IPS DF 19.7 (cell line): ENCODE measurements around the gene FAM184B.
"Not testable (repeated sequence)": the region's sequence is repeated elsewhere in the genome, so short reads cannot be mapped to it uniquely, and the experiment has no call there.

Experiments
- DNase-seq: peaks from one replicate; pipeline ENCODE4 v3.0.0-alpha.2; 2013; ENCODE audit warnings: low read depth, low spot score

Gene FAM184B

DNA sequence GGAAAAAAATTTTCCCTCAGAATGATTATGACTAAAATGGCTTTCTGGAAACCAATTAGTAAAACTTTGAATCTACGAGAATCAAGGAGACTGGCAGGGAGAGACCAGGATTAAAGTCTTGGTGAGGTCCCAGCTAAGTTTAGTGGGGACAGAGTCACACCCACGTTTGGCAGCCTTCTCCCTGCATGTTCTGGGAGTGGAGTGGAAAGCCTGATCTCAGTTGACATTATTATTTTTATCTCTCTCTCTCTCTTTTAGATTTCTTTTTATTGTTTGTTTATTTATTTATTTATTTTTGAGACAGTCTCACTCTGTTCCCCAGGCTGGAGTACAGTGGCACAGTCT is 99.2 kb downstream of the FAM184B start:
- DNase-seq: no peak

DNA sequence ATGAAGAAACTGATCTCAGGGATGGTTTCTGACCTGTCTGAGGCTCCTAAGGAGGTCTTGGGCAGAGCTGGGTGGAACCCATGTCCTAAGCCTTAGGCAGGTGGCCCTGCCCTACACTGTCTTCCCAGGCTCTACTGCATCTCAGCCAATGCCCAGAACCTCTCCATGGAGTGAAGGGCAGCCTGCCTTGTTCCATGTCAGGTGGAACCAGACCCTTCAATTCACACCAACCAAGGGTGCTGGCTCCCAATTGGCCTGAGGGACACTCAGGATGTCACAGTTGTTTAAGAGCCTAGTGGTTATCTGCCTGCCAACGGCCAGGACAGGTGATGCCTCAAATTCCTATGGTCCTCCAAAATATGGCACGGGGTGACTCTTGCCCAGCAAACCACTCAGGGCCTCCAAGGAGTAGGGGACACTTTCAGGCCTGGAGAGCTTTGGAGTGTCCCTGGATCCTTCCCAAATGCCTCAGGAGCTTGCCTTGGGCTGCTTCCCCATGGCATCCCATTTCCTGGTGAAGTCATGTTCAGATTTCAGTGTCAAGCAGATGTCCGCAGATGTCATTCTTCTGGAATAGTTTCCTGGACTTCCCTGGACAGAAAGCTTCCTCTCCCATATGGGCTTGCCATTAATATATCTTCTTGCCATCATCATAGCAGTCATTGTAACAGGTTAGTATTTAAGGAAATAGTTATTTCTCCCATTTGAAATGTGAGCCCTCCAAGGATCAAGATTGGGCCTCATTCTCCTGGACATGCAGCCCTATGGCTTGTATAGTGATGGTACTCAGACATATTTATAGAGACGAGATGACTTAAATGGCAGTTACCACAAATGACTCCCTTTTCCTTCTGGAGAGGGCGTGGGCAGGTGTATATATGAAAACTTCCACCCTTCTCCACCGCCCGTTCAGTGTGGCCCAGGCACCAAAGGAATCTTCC is 99.9 kb downstream of the FAM184B start:
- DNase-seq: no peak

GRCh38 chr4:17680559-17681280 is 100.7 kb downstream of the FAM184B start:
- no peak for DNase-seq

DNA sequence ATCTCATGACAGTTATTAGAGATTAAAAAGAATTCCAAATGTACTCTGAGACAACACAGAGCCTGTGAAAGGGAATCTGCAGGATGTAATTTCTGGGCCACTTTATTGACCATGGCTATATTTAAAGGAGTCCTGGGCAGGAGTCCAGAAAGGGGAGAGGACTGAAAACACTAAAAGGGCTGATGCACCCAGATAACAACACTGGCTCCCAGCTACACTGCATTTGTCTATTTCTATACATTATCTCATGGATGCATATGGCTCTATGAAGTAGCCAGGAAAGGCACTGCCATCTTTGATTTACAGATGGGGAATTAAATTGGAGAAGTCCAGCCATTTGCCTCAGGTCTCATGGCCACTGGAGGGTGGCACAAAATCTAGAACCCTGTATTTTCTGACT is 111.0 kb downstream of the FAM184B start:
- DNase-seq: no peak

DNA sequence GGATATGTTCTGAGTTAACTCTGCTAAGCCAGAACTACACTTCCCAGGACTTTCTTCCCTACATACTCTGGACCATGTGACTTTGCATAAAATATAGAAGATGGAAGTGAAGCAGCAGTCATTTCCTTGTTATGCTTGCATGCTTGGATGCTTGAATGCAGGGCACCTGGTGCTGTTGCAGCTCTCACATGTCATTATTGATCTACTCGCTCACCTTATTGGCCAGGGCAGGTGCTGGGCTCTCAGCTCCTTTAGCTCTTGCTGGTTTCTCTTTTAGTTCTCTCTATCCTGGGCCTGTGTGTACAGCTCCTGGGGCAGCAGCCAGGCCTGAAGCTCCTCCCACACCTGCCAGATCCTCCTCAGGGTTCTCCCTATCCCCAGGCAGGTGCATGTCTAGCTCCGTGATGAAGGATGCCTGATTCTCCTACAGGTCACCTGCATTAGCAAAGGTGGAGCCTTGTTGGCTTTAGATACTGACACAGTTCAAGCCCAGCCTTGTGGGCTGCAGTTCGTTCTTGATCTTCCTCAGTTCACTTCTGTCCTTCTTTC is 113.7 kb downstream of the FAM184B start:
- DNase-seq: no peak

- DNase-seq: no peak
Measured at GRCh38 chr4:17667253-17667652, 114.2 kb downstream of the FAM184B start.

DNA sequence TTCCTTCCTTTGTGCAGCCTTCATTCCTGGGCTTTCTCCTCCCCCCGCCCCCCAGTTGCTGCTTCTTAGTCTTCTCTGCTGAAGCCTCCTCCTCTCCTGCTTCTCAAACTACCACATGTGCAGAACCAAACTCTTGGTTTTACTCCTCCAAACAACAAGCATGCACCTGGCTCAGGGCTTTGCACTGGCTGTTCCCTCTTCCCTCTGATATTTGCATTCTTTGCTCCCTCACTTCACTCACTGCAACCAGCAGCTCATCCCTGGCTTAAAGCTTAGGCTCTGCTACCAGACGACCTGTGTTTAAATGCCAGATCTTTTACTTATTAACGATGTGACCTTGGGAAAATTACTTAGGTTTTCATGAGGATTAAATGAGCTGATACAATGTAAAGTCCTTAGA is 115.6 kb downstream of the FAM184B start:
- no peak for DNase-seq

DNA sequence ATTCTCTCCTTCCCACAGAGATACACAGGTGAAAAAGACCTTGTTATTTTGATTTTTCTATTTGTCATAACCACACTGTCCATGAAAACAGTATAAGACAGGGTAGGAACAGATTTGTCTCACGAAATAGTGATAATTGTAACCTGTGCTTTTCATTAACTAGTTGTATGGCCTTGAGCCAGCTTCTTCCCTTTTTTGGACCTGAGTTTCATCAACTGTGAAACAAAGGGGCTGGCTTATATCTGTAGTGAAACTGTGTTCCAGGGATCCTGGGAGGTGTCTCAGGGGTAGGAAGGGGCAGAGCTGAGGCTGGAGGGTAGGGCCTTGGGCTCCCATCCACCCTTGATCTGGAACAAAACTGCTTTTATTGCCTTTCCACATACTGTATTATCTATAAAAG is 116.1 kb downstream of the FAM184B start:
- no peak for DNase-seq

- DNase-seq: no peak
Measured at GRCh38 chr4:17664755-17665154, 116.7 kb downstream of the FAM184B start.

- no peak for DNase-seq
Measured at GRCh38 chr4:17662694-17663093, 118.7 kb downstream of the FAM184B start.

GRCh38 chr4:17659196-17659595 is 122.2 kb downstream of the FAM184B start:
- not testable (repeated sequence) for DNase-seq

GRCh38 chr4:17657849-17658248 is 123.6 kb downstream of the FAM184B start:
- DNase-seq: no peak

- no peak for DNase-seq
Measured at GRCh38 chr4:17657090-17657489, 124.3 kb downstream of the FAM184B start.

DNA sequence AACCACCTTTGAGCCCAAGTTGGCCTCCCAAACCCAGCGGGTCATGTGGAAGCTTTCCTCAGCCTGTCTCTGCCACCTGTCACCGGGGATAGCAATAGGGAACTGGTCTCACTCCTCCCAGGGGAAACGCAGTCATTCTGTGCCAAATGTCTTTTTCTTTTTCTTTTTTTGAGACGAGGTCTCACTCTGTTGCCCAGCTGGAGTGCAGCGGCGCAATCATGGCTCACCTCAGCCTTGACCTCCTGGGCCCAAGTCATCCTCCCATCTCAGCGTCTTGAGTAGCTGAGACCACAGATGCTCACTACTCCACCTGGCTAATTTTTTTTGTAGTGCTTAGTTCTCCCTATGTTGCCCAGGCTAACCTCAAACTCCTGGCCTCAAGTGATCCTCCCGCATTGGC is 126.7 kb downstream of the FAM184B start:
- no peak for DNase-seq

DNA sequence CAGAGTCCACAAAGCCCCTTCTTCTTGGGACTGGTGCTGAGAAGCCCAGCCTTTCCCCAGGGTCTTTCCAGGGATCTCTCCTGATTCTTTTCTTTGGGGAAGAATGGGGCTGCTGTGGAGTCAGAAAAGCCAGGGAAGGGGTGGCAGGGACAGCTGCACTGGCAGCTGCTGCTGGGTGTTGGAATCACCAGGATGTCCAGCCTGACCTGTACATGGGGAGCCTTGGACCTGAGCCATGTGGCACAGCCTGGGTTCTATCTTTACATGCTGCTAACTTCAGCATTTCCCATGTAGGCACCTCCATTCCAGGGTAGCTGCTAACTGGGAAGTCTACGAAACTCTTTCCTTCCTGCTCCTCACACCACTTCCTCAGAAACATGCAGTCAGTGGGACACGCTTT is 131.0 kb downstream of the FAM184B start:
- no peak for DNase-seq

GRCh38 chr4:17647927-17648326 is 133.5 kb downstream of the FAM184B start:
- no peak for DNase-seq

- DNase-seq: no peak
Measured at GRCh38 chr4:17647176-17647806, 134.1 kb downstream of the FAM184B start.

DNA sequence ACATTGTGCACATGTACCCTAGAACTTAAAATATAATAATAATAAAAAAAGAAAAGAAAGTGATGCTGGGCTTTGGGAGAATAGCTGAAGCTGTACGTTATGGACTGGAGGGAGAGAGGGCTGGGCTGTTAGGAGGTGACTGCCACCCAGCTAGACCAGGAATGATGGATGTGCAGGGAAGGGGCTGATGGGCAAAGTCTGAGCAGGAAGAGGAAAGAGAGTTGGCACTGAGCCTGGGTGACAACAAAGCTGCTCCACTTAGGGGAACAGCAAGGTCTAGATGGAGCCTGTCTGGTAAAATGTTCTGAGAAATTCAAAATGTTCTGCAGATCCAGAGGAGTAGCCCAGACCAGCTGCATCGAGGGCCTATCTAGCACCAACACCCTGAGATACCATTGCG is 134.7 kb downstream of the FAM184B start:
- DNase-seq: no peak

DNA sequence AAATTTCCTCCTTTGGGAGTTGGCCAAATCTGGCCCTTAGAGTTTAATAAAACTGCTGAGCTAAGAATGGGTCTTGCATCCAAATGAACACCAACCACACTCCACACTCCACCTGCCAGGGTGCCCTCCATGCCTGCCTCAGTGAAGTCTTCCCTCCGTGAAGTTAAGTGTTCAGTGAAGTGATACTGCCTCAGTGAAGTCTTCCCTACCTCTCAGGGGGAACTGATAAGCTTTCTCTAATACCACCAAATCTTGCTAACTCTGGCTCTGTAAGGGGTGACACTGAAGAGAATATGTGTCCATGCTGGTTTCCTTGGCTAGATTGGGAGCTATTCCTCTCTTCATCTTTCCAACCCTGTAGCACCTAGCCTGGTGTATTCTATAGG is 139.0 kb downstream of the FAM184B start:
- DNase-seq: no peak

- DNase-seq: no peak
Measured at GRCh38 chr4:17639136-17639535, 142.3 kb downstream of the FAM184B start.

DNA sequence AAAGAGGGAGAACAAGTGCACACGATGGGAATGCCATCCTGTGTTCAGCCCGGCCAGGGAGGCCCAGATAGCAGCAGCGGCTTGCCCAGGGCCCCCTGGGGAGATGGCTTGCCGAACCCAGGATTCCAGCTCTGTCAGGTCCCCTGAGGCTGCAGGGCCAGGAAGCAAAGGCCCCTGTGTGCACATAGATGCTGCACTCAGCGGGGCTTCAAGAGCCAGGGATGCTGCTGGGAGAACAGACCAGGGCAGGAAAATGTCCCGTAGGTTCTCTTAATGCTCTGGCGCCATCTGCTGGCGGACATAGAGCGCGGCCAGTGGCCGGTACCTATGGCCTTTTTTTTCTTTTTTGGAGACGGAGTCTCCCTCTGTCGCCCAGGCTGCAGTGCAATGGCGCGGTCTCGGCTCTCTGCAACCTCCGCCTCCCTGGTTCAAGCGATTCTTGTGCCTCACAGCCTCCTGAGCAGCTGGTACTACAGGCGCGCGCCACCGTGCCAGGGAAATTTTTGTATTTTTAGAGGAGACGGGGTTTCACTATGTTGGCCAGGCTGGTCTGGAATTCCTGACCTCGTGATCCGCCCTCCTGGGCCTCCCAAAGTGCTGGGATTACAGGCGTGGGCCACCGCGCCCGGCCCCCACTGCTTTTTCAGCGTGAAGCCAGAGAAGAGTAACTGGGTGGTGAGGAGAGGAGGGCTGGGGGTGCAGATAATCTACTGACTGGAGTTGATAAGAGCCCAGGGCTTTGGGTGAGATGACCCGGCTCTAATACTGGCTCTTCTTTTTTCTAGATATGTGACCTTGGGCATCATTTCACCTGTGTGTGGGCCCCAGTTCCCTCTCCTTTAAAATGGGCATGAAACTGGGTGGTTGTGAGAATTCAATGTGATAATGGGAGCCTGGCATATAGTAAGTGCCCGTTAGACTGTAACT is 144.5 kb downstream of the FAM184B start:
- DNase-seq: peak; percentile 23
